Smooth muscle cell (in vitro differentiated cells): ENCODE data around the gene ZXDC. TPM values are rescaled to one million over a fixed set of nuclear protein-coding genes. Genes with fewer than 3 reads are reported as not detected.

Experiments
- DNase-seq: peaks from one replicate; lab custom pipeline; 2025; ENCODE audit not compliant: unreplicated experiment; lab: John Stamatoyannopoulos, UW
- H2AFZ ChIP-seq: fragments of 200-600 bp; sonication (generic); 2 replicates; pipeline ENCODE4 v1.6.0; 2016; ENCODE audit warnings: antibody characterized with exemption, low read depth, mild to moderate bottlenecking
- H3F3A ChIP-seq: fragments of 200-600 bp; sonication (generic); 2 replicates; pipeline ENCODE4 v1.6.0; 2017; ENCODE audit warnings: antibody characterized with exemption, low read depth
- H3K27ac ChIP-seq: fragments of 200-600 bp; sonication (generic); 2 replicates; pipeline ENCODE4 v1.5.1; 2016; ENCODE audit warnings: low read depth, mild to moderate bottlenecking
- H3K27me3 ChIP-seq: fragments of 200-600 bp; sonication (generic); 2 replicates; pipeline ENCODE4 v1.6.1; 2016; ENCODE audit warnings: low read depth, mild to moderate bottlenecking
- H3K36me3 ChIP-seq: fragments of 200-600 bp; sonication (generic); 2 replicates; pipeline ENCODE4 v1.5.1; 2016; ENCODE audit warnings: low read depth
- H3K4me1 ChIP-seq: fragments of 200-600 bp; sonication (generic); 2 replicates; pipeline ENCODE4 v1.5.1; 2016; ENCODE audit warnings: low read depth
- H3K4me2 ChIP-seq: fragments of 200-600 bp; sonication (generic); 2 replicates; pipeline ENCODE4 v1.6.0; 2016; ENCODE audit warnings: mild to moderate bottlenecking
- H3K4me3 ChIP-seq: fragments of 200-600 bp; sonication (generic); 2 replicates; pipeline ENCODE4 v1.5.1; 2016; ENCODE audit warnings: mild to moderate bottlenecking
- H3K79me2 ChIP-seq: fragments of 200-600 bp; sonication (generic); 2 replicates; pipeline ENCODE4 v1.6.0; 2016; ENCODE audit warnings: low read depth, mild to moderate bottlenecking
- H3K9ac ChIP-seq: fragments of 200-600 bp; sonication (generic); 2 replicates; pipeline ENCODE4 v1.6.0; 2016; ENCODE audit warnings: low read depth
- H3K9me3 ChIP-seq: fragments of 200-600 bp; sonication (generic); replicated peaks from 2 replicates; pipeline ENCODE4 v1.5.1; 2016; ENCODE audit warnings: low read depth
- H4K20me1 ChIP-seq: fragments of 200-600 bp; sonication (generic); 2 replicates; pipeline ENCODE4 v1.6.0; 2016; ENCODE audit warnings: low read depth
- CTCF ChIP-seq: fragments of 200-600 bp; sonication (generic); IDR thresholded peaks from 2 replicates; pipeline ENCODE4 v1.5.1; 2017; ENCODE audit warnings: borderline replicate concordance, mild to moderate bottlenecking, antibody characterized with exemption; ENCODE audit not compliant: insufficient read depth, poor library complexity, severe bottlenecking
- WGBS: methylation state at CpG from one replicate; pipeline ENCODE4 v1.1.7; 2016; ENCODE audit warnings: low lambda C conversion rate; 5-methylcytosine and 5-hydroxymethylcytosine counted together
- polyA plus RNA-seq: library from polyadenylated mRNA; unstranded; fragments of >200 nt; fragmentation: Nextera tagmentation; extraction: Ambion mirVana; gene quantifications from 2 replicates; pipeline ENCODE4 v1.2.1, GENCODE V29; 2016
- total RNA-seq: library from RNA; depleted of rRNA; stranded (reverse); fragments of >200 nt; gene quantifications from 2 replicates; pipeline ENCODE4 v1.2.3, GENCODE V29; 2014

Gene ZXDC
- total and polyA plus RNA-seq, 2 experiments from 2014 or later: 9.2 to 20.4 TPM

- DNase-seq: no peak
- no peak overlapping the region for H3K9ac ChIP-seq
- no peak overlapping the region for H3K27ac ChIP-seq
- H3F3A ChIP-seq: no peaks in the 10 kb centered on the region
- no peaks in the 10 kb centered on the region for H3K9me3 ChIP-seq
- no peak overlapping the region for H3K4me3 ChIP-seq
- H3K4me2 ChIP-seq: no peak overlapping the region
- WGBS: 91% methylated on average over 10 of the region's 10 CpGs
- no peaks in the 10 kb centered on the region for H3K27me3 ChIP-seq
- no peaks in the 10 kb centered on the region for H4K20me1 ChIP-seq
- H3K4me1 ChIP-seq: no peaks in the 10 kb centered on the region
- no peaks in the 10 kb centered on the region for H3K36me3 ChIP-seq
- H2AFZ ChIP-seq: no peak overlapping the region
- no peak for TF ChIP-seq CTCF
- H3K79me2 ChIP-seq: no peaks in the 10 kb centered on the region
Measured at GRCh38 chr3:126421573-126422119, 54.0 kb downstream of the ZXDC start.

- Histone ChIP-seq H3K79me2 (no peaks in the 10 kb centered on the region), H3K9me3 (no peaks in the 10 kb centered on the region), H3K27me3 (no peaks in the 10 kb centered on the region), H3F3A (no peaks in the 10 kb centered on the region), H4K20me1 (no peaks in the 10 kb centered on the region), H2AFZ (no peak overlapping the region), H3K4me3 (no peak overlapping the region), H3K4me2 (no peak overlapping the region), H3K4me1 (no peaks in the 10 kb centered on the region), H3K9ac (no peak overlapping the region), H3K27ac (no peak overlapping the region), H3K36me3 (no peaks in the 10 kb centered on the region)
- TF ChIP-seq CTCF: no peak
- DNase-seq: no peak
- 70% methylated on average over 22 of the region's 22 CpGs for whole genome bisulfite sequencing
Measured at GRCh38 chr3:126419886-126420786, 55.6 kb downstream of the ZXDC start.

- no peak overlapping the region for H3K4me2 ChIP-seq
- no peaks in the 10 kb centered on the region for H4K20me1 ChIP-seq
- no peaks in the 10 kb centered on the region for H3F3A ChIP-seq
- no peaks in the 10 kb centered on the region for H3K27me3 ChIP-seq
- DNase-seq: no peak
- no peak overlapping the region for H3K4me3 ChIP-seq
- H3K9me3 ChIP-seq: no peaks in the 10 kb centered on the region
- no peak for TF ChIP-seq CTCF
- H3K36me3 ChIP-seq: no peaks in the 10 kb centered on the region
- H3K9ac ChIP-seq: no peak overlapping the region
- no peak overlapping the region for H2AFZ ChIP-seq
- no peak overlapping the region for H3K27ac ChIP-seq
- WGBS: 91% methylated on average over 6 of the region's 6 CpGs
- H3K79me2 ChIP-seq: no peaks in the 10 kb centered on the region
- no peaks in the 10 kb centered on the region for H3K4me1 ChIP-seq
Measured at GRCh38 chr3:126419151-126419703, 56.5 kb downstream of the ZXDC start.
